OCI-LY1 (cell line): ENCODE measurements around the gene NEK5.
"Not testable (repeated sequence)": the region's sequence is repeated elsewhere in the genome, so short reads cannot be mapped to it uniquely, and the experiment has no call there.

Experiments
- H2AFZ ChIP-seq: fragments of 200-600 bp; sonication (generic), shearing (Covaris generic); 2 replicates; pipeline ENCODE4 v1.6.0; 2014; ENCODE audit warnings: antibody characterized with exemption, mild to moderate bottlenecking, low read length
- H3F3A ChIP-seq: fragments of 200-600 bp; sonication (generic), shearing (Covaris generic); 2 replicates; pipeline ENCODE4 v1.6.0; 2014; ENCODE audit warnings: mild to moderate bottlenecking, antibody characterized with exemption, low read length, moderate library complexity; ENCODE audit not compliant: insufficient read depth
- H3K27ac ChIP-seq: fragments of 200-600 bp; sonication (generic); 2 replicates; pipeline ENCODE4 v1.5.1; 2014; ENCODE audit warnings: low read length, mixed run types, mild to moderate bottlenecking, low read depth; ENCODE audit not compliant: poor library complexity, severe bottlenecking
- H3K27me3 ChIP-seq: fragments of 200-600 bp; sonication (generic); 2 replicates; pipeline ENCODE4 v1.6.0; 2014; ENCODE audit warnings: antibody characterized with exemption, mild to moderate bottlenecking, low read length, moderate library complexity; ENCODE audit not compliant: insufficient read depth
- H3K36me3 ChIP-seq: fragments of 200-600 bp; sonication (generic); 2 replicates; pipeline ENCODE4 v1.6.1; 2014; ENCODE audit warnings: mild to moderate bottlenecking, antibody characterized with exemption, low read length, moderate library complexity, mixed read lengths; ENCODE audit not compliant: insufficient read depth
- H3K4me1 ChIP-seq: fragments of 200-600 bp; sonication (generic); 2 replicates; pipeline ENCODE4 v1.5.1; 2014; ENCODE audit warnings: mild to moderate bottlenecking, low read length, moderate library complexity; ENCODE audit not compliant: insufficient read depth, severe bottlenecking
- H3K4me2 ChIP-seq: fragments of 200-600 bp; sonication (generic), shearing (Covaris generic); 2 replicates; pipeline ENCODE4 v1.6.1; 2014; ENCODE audit warnings: low read length
- H3K4me3 ChIP-seq: fragments of 200-600 bp; sonication (generic); 2 replicates; pipeline ENCODE4 v1.5.1; 2014; ENCODE audit warnings: low read length, low read depth, mild to moderate bottlenecking, mixed read lengths; ENCODE audit not compliant: poor library complexity, severe bottlenecking
- H3K79me2 ChIP-seq: fragments of 200-600 bp; shearing (Covaris generic); 2 replicates; pipeline ENCODE4 v1.6.1; 2016; ENCODE audit warnings: mixed run types, low read length, mixed read lengths; ENCODE audit not compliant: insufficient read depth
- H3K9ac ChIP-seq: fragments of 200-600 bp; sonication (generic), shearing (Covaris generic); 2 replicates; pipeline ENCODE4 v1.6.1; 2014; ENCODE audit warnings: mild to moderate bottlenecking, low read length, mixed read lengths
- H3K9me2 ChIP-seq: fragments of 200-600 bp; sonication (generic), shearing (Covaris generic); 2 replicates; pipeline ENCODE4 v1.6.1; 2014; ENCODE audit warnings: low read depth, mild to moderate bottlenecking, low read length, mixed read lengths
- H3K9me3 ChIP-seq: fragments of 200-600 bp; shearing (Covaris generic); 2 replicates; pipeline ENCODE4 v1.6.1; 2014; ENCODE audit warnings: low read length, mixed read lengths
- H4K20me1 ChIP-seq: fragments of 200-600 bp; sonication (generic), shearing (Covaris generic); 2 replicates; pipeline ENCODE4 v1.6.0; 2016; ENCODE audit warnings: mild to moderate bottlenecking, low read length; ENCODE audit not compliant: insufficient read depth
- EZH2 ChIP-seq: fragments of 200-600 bp; sonication (generic), shearing (Covaris generic); IDR thresholded peaks from 2 replicates; pipeline ENCODE4 v1.8.0; 2017; ENCODE audit warnings: borderline replicate concordance, mixed run types, mild to moderate bottlenecking, antibody characterized with exemption, low read length, moderate library complexity, mixed read lengths
- TF ChIP-seq, protein P1 (sequence below): fragments of 200-600 bp; sonication (generic), shearing (Covaris generic); IDR thresholded peaks from 2 replicates; pipeline ENCODE4 v1.5.1; 2017; ENCODE audit warnings: mild to moderate bottlenecking, antibody characterized with exemption, low read length, moderate library complexity, mixed read lengths

NEK5 gene

DNA sequence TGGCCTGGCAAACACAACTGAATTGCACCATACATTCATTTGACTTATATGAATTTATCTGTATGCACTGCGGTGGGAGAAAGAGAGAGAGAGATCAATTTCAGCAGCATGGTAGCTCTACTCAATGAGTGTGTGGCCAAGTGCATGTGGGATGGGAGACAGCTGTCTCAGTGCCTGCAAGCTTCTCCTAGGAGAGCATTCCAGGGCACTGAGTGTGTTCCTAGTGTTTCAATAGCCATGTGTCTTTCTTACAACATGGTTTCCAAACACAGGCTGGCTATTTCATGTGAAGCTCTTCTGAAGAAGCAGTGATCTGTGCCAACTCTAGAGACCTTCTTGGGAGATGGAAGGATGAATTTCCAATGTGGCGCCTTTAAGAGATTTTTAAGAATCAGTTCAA lies 43.5 kb downstream of the NEK5 start:
- no peaks in the 10 kb centered on the region for H3K4me1 ChIP-seq
- H4K20me1 ChIP-seq = no peaks in the 10 kb centered on the region
- no peaks in the 10 kb centered on the region for H3F3A ChIP-seq
- H2AFZ ChIP-seq = no peak overlapping the region
- no peak overlapping the region for H3K4me3 ChIP-seq
- H3K79me2 ChIP-seq = no peaks in the 10 kb centered on the region
- 0 out of 2 replicates have a peak, but pooled peaks cover 4% of the 10 kb centered on the region for H3K27me3 ChIP-seq
- no peak overlapping the region for H3K9ac ChIP-seq
- no peaks in the 10 kb centered on the region for H3K36me3 ChIP-seq
- no peaks in the 10 kb centered on the region for H3K9me2 ChIP-seq
- TF ChIP-seq, protein P1, sequence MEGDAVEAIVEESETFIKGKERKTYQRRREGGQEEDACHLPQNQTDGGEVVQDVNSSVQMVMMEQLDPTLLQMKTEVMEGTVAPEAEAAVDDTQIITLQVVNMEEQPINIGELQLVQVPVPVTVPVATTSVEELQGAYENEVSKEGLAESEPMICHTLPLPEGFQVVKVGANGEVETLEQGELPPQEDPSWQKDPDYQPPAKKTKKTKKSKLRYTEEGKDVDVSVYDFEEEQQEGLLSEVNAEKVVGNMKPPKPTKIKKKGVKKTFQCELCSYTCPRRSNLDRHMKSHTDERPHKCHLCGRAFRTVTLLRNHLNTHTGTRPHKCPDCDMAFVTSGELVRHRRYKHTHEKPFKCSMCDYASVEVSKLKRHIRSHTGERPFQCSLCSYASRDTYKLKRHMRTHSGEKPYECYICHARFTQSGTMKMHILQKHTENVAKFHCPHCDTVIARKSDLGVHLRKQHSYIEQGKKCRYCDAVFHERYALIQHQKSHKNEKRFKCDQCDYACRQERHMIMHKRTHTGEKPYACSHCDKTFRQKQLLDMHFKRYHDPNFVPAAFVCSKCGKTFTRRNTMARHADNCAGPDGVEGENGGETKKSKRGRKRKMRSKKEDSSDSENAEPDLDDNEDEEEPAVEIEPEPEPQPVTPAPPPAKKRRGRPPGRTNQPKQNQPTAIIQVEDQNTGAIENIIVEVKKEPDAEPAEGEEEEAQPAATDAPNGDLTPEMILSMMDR = no peak
- no peak for TF ChIP-seq EZH2
- H3K9me3 ChIP-seq = no peaks in the 10 kb centered on the region
- H3K4me2 ChIP-seq = no peak overlapping the region
- no peak overlapping the region for H3K27ac ChIP-seq

DNA sequence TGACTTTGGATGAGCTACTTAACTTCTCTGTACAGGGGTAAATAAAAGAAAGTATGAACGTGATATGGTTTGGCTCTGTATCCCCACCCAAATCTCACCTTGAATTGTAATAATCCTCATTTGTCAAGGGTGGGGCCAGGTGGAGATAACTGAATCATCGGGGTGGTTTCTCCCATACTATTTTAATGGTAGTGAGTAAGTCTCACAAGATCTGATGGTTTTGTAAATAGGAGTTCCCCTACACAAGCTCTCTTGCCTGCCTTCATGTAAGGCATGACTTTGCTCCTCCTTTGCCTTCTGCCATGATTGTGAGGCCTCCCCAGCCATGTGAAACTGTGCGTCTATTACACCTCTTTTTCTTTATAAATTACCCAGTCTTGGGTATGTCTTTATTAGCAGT lies 43.9 kb downstream of the NEK5 start:
- H3K4me1 ChIP-seq, H3K79me2 ChIP-seq, H3K9me2 ChIP-seq, H3K36me3 ChIP-seq, H3K4me2 ChIP-seq, H3F3A ChIP-seq, H4K20me1 ChIP-seq, H3K27me3 ChIP-seq, H3K4me3 ChIP-seq, H2AFZ ChIP-seq, H3K9me3 ChIP-seq, H3K9ac ChIP-seq, H3K27ac ChIP-seq: not testable (repeated sequence)

DNA sequence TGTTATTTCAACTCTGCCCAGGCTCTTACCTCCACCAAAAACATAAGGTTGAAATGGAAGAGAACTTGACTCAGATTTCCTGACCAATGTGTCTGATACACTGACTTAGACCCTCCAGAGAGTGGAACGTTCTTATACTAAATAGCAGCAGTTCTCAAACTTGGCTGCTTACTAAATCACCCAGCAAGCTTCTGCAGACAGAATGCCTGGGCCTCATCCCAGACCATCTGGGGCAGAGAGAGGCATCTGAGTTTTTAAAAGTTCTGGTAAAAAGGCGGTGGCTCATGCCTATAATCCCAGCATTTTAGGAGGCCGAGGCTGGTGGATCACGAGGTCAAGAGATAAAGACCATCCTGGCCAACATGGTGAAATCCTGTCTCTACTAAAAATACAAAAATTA lies 46.3 kb downstream of the NEK5 start:
- Histone ChIP-seq H3K9me3 (no peaks in the 10 kb centered on the region), H2AFZ (no peak overlapping the region), H3K27me3 (no peaks in the 10 kb centered on the region), H3K9ac (no peak overlapping the region), H3F3A (no peaks in the 10 kb centered on the region), H3K4me1 (no peaks in the 10 kb centered on the region), H4K20me1 (no peaks in the 10 kb centered on the region), H3K9me2 (no peaks in the 10 kb centered on the region), H3K4me3 (no peak overlapping the region), H3K79me2 (no peaks in the 10 kb centered on the region), H3K27ac (no peak overlapping the region), H3K4me2 (no peak overlapping the region), H3K36me3 (no peaks in the 10 kb centered on the region)
- no peak for TF ChIP-seq EZH2
- TF ChIP-seq, protein P1 = no peak

DNA sequence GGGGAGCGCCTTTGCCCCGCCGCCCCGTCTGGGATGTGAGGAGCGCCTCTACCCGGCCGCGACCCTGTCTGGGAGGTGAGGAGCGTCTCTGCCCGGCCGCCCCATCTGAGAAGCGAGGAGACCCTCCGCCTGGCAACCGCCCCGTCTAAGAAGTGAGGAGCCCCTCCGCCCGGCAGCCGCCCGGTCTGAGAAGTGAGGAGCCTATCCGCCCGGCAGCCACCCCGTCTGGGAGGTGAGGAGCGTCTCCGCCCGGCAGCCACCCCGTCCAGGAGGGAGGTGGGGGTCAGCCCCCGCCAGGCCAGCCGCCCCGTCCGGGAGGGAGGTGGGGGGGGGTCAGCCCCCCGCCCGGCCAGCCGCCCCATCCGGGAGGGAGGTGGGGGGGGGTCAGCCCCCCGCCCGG lies 49.0 kb downstream of the NEK5 start:
- H3K4me3 ChIP-seq, H3K9ac ChIP-seq, H3K27me3 ChIP-seq, H3K9me3 ChIP-seq, H3K4me1 ChIP-seq, H3K79me2 ChIP-seq, H4K20me1 ChIP-seq, H3K27ac ChIP-seq, H3K4me2 ChIP-seq, H3K9me2 ChIP-seq, H2AFZ ChIP-seq, H3K36me3 ChIP-seq, H3F3A ChIP-seq: not testable (repeated sequence)
